ENCODE data around the gene DSTYK.
"Not testable (repeated sequence)": the region's sequence is repeated elsewhere in the genome, so short reads cannot be mapped to it uniquely, and the experiment has no call there.

Gene DSTYK

GRCh38 chr1:205220421-205220820 lies 8.9 kb upstream of the DSTYK start:
- no peak for DNase-seq (ENCODE audit: low read depth in 2 of 2)

GRCh38 chr1:205217418-205217817 lies 5.9 kb upstream of the DSTYK start:
- DNase-seq (ENCODE audit: low read depth in 2 of 2): no peak

DNA sequence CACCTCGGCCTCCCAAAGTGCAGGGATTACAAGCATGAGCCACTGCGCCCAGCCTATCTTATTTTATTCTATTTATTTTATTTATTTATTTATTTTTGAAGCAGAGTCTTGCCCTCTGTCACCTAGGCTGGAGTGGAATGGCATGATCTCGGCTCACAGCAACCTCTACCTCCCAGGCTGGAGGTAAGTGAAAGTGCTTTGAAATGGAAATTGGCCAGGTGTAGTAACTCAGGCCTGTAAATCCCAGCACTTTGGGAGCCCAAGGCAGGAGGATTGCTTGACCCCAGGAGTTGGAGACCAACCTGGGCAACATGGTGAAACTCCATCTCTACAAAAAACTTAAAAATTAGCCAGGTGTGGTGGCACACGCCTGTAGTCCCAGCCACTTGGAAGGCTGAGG lies 5.1 kb upstream of the DSTYK start:
- DNase-seq (ENCODE audit: low read depth in 2 of 2): no peak

- DNase-seq (ENCODE audit: low read depth in 2 of 2): no peak
Observed at GRCh38 chr1:205214756-205215155, 3.3 kb upstream of the DSTYK start.

- no peak for DNase-seq (ENCODE audit: low read depth in 2 of 2)
Observed at GRCh38 chr1:205211839-205212536, 486 bp upstream of the DSTYK start.

- no peak for DNase-seq (ENCODE audit: low read depth in 2 of 2)
Observed at GRCh38 chr1:205210756-205211168, 740 bp downstream of the DSTYK start.

DNA sequence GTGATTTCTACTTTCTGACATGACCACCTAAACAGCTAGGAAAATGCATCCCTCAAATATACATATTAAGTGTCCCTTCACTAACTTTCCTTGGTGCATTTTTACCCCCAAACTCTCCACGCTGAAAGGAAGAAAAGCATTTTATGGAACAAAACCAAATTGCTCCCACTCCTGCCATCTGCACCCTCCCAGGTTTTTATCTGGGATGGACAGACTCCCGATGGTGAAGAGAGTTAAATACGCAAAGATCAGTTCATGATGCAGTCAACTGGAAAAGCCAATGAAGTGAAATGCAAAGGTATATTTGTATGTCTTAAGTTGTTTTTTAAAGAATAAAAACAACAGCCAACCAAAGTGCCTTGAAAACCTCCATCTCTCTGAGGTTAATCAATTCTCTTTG lies 2.7 kb downstream of the DSTYK start:
- DNase-seq (ENCODE audit: low read depth in 2 of 2): no peak

- DNase-seq (ENCODE audit: low read depth in 2 of 2): no peak
Observed at GRCh38 chr1:205205055-205205454, 6.4 kb downstream of the DSTYK start.

DNA sequence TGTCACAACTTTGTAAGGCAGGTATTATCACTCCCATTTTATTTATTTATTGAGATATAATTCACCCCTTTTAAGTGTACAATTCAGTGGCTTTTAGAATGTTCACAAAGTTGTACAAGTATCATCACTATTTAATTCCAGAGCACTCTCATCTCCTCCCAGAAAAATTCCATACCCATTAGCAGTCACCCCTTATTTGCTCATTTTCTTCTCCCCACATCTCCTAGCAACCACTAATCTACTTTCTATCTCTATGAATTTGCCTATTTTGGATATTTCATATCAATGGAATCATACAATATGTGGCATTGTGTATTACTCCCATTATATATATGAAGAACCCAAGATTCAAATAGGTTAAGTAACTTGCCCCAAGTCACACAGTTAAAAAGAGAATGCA lies 7.0 kb downstream of the DSTYK start:
- DNase-seq (ENCODE audit: low read depth in 2 of 2): no peak

GRCh38 chr1:205199931-205200299 lies 11.6 kb downstream of the DSTYK start:
- no peak for DNase-seq (ENCODE audit: low read depth in 2 of 2)

DNA sequence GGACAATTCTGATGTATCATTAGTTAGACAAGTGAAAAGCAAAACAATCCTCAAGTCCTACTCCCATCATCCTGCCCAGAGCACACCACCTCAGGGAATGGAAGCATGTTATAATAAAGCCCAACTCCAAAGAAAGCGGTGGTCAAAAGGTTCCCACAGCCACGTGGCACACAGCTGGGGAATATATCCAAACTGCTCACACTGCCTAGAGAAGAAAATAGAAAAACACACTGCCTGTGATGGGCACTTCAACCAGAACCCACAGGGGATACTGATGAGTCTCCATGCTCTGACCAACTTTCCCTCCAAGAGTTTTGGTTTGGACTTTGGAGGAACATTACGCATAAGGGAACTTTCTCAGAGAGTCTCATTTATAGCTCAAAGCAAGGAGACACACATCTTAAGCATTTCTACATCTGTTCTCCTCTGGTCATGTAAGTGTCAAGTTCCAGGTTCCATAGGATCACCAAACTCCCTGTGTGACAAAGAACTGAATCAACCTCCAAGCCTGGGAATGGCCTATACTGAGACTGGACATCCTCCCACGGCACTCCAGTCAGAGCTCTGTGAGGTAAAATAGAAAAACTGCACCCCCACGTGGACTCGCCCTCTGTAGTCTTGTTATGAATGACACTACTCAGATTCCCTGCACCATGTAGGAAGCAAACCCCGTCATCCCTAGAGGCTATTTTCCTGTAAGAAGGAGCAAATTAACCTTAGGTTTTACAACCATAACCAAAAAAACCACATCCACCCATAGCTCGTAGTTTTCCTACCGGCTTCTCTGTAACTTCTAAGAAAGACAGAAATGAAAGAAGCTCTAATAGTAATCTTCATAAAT lies 12.2 kb downstream of the DSTYK start:
- no peak for DNase-seq (ENCODE audit: low read depth in 2 of 2)

- DNase-seq (ENCODE audit: low read depth in 2 of 2): no peak
Observed at GRCh38 chr1:205192287-205192686, 19.2 kb downstream of the DSTYK start.

DNA sequence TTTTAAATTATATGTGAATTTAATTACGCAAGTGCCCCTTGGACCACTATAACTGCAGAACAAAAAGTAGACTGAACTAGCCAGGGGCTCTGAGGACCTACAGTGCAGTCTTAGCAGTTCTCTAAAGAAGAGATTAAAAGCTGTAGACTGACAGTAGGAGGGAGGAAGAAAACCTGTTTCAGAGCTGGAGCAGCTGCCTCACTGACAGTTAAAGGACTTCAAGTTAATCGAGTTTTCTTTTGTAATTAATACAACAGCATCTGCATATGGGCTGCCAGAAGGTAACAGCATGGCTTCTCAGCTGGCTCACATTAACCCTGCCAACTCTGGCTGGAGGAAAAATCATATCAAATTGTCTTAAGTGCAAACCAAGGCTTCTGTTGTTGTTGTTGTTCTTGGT lies 19.9 kb downstream of the DSTYK start:
- no peak for DNase-seq (ENCODE audit: low read depth in 2 of 2)

DNA sequence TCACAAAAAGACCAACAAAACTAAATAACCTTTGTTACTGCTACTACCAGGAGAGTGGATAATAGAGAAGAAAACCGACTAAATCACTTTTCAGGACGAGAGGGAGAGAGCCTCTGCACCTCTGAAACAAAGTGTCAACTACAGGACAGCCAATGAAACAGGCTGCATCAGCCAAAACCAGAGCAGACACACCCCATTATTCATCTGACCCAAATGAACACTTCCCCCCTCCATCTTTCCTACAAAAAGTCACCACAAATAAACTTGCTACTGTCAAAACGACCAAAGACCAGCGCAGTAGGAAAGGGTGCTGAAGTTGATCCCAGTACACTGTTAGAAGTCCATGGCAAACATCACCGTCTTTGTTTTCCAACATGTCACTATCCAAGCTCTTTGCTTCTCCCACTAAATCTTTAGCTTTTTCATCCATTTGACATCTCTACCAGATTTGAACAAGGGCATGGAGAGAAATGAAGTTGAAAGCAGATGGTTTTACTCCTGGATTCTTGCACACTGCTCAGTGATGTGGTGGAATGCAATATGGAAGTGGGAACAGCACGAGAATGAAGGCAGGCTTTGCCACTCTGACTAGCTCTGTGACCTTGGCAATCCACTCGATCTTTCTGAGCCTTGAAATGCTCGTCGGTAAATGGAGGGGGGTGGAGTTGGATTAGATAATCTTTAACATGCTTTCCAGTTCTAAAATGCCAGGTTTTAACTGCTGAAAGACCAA lies 20.5 kb downstream of the DSTYK start:
- DNase-seq (ENCODE audit: low read depth in 2 of 2): no peak

DNA sequence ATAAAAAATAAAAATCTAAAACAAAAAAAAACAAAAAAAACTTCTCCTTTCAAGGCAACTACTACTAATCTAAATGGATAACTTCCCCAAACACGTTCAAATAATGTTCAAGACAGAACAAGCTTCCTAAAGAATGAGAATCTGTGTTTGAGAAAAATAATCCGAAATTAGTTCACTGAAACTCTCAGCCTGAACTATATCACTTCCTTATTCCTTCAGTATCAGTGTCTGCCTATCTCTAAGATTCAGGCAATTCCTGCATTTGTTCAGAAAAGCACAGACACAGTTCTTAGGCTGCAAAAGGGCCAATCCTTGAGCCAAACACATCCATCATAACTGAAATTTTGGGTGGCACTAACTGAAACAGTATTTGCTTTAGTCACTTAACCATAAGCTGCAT lies 22.4 kb downstream of the DSTYK start:
- no peak for DNase-seq (ENCODE audit: low read depth in 2 of 2)

- no peak for DNase-seq (ENCODE audit: low read depth in 2 of 2)
Observed at GRCh38 chr1:205188596-205188995, 22.9 kb downstream of the DSTYK start.

GRCh38 chr1:205188098-205188497 lies 23.4 kb downstream of the DSTYK start:
- no peak for DNase-seq (ENCODE audit: low read depth in 2 of 2)

GRCh38 chr1:205187420-205187819 lies 24.1 kb downstream of the DSTYK start:
- DNase-seq (ENCODE audit: low read depth in 2 of 2): no peak

DNA sequence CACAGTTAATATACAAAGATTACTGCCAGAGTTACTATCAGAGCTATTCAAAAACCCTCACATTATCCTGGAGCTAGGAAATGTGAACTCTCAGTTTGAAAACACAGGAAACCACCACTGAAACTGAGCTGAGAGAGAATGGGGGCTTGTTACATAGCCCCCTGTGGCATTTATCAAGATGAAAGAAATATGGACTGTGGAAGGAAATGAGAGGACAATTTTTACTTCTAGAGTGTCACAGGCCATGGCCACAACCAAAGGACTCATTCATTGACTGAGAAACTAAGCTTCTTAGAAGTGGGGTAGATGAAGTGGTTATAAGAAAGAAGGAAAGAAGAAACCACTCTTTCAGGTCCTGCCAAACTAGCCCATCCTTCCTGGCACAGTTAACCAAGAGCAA lies 25.3 kb downstream of the DSTYK start:
- DNase-seq (ENCODE audit: low read depth in 2 of 2): no peak

DNA sequence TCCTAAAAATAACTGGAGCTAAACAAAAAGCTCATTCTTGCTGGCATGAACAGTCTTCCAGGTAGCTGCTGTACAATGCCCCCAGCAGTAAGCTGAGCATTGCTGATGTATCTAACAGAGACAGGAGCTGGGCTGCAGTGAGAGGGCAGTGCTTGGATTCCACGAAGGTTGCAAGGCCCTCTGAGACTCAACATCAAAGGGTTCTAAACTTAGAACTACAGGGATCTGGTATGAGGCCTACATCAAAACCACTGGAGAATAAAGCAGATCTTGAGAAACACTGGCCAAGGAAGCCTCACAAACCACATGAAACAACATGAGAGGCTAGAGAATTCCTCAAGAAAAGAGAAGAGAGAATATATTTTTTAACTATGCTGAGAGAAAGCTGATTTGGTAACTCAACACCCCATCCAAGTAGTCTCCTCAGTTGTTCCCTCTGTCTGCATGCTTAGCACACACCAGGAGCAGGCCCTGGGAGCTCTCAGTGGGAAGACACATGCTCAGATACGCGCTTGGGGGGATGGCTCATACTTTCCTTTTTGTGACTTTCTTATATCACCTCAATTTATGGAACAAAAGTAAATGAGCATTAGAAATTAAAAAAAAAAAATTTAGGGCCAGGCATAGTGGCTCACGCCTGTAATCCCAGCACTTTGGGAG lies 27.7 kb downstream of the DSTYK start:
- no peak for DNase-seq (ENCODE audit: low read depth in 2 of 2)

DNA sequence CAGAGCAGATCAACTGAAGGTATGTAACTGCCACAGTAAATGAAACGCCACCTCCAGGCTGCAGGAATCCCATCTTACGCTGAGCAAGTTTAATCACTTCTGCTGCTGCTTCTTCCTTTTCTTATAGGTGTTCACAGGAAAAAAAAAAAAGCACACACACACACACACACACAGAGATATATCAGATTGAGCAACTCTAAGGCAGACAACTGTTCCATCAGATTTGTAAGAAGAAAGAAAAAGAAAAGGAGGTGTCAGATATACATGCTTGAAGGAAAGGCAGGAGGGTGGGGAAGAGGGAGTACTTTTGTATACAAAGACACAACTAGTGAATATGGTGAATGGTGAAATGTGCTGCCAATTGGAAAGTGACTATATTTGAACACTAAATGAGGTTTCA lies 28.6 kb downstream of the DSTYK start:
- no peak for DNase-seq (ENCODE audit: low read depth in 2 of 2)

GRCh38 chr1:205180331-205180730 lies 31.2 kb downstream of the DSTYK start:
- not testable (repeated sequence) for DNase-seq (ENCODE audit: low read depth in 2 of 2)

Data from activated CD8-positive, alpha-beta memory T cell treated with anti-CD3 and anti-CD28 coated beads for 4 hours (primary cell).